SHP77 treated with DMSO at 0.1 percent for 48 hours (cell line): ENCODE measurements around the gene CDH23.

Source experiments
- DNase-seq: peaks from one replicate; lab custom pipeline; 2025; lab: John Stamatoyannopoulos, UW

CDH23 gene

GRCh38 chr10:71423250-71423649, 26.5 kb downstream of the CDH23 start:
- DNase-seq = no peak

GRCh38 chr10:71423901-71424300, 27.2 kb downstream of the CDH23 start:
- no peak for DNase-seq

- DNase-seq = no peak
Measured at GRCh38 chr10:71424496-71425194, 27.9 kb downstream of the CDH23 start.

- DNase-seq = no peak
Measured at GRCh38 chr10:71426058-71426605, 29.4 kb downstream of the CDH23 start.

GRCh38 chr10:71427246-71427645, 30.5 kb downstream of the CDH23 start:
- no peak for DNase-seq

GRCh38 chr10:71429304-71429703, 32.6 kb downstream of the CDH23 start:
- no peak for DNase-seq

GRCh38 chr10:71429929-71430328, 33.2 kb downstream of the CDH23 start:
- no peak for DNase-seq

GRCh38 chr10:71431239-71432100, 34.8 kb downstream of the CDH23 start:
- no peak for DNase-seq

GRCh38 chr10:71432101-71432905, 35.6 kb downstream of the CDH23 start:
- no peak for DNase-seq

- DNase-seq = no peak
Measured at GRCh38 chr10:71432956-71433767, 36.4 kb downstream of the CDH23 start.

- no peak for DNase-seq
Measured at GRCh38 chr10:71433768-71434744, 37.3 kb downstream of the CDH23 start.

GRCh38 chr10:71434760-71435394, 38.2 kb downstream of the CDH23 start:
- DNase-seq = no peak

- no peak for DNase-seq
Measured at GRCh38 chr10:71435571-71436267, 39.0 kb downstream of the CDH23 start.

- DNase-seq = no peak
Measured at GRCh38 chr10:71436268-71437125, 39.8 kb downstream of the CDH23 start.

GRCh38 chr10:71437537-71438092, 40.9 kb downstream of the CDH23 start:
- DNase-seq = no peak

GRCh38 chr10:71438761-71439160, 42.0 kb downstream of the CDH23 start:
- no peak for DNase-seq

- DNase-seq = no peak
Measured at GRCh38 chr10:71439670-71440425, 43.1 kb downstream of the CDH23 start.
